HEK293 (cell line): ENCODE results near the gene DEFB131B.
"Not testable (repeated sequence)": the region's sequence is repeated elsewhere in the genome, so short reads cannot be mapped to it uniquely, and the experiment has no call there.

Source experiments
- CTCF ChIA-PET: fragments of 350-600 bp; formaldehyde crosslinking; extraction: SDS; loops from one replicate; lab custom pipeline; 2021; ENCODE audit warnings: antibody characterized with exemption; lab: Yijun Ruan, JAX
- POLR2A ChIA-PET: fragments of 300-600 bp; formaldehyde crosslinking; extraction: SDS; loops from one replicate; lab custom pipeline; 2020; ENCODE audit warnings: antibody characterized with exemption, inconsistent platforms; lab: Yijun Ruan, JAX
- H3K27ac ChIP-seq: fragments of 200-500 bp; sonication (Bioruptor generic); 2 replicates; pipeline ENCODE4 v1.5.1; 2014; ENCODE audit warnings: low read depth, low read length, control low read depth, inconsistent platforms; ENCODE audit errors: extremely low read depth
- H3K36me3 ChIP-seq, 2 experiments: fragments of 200-500 bp in 1 of 2; sonication (Bioruptor generic) in 1 of 2; 1 replicate in 1 of 2; 2 replicates in 1 of 2; pipeline ENCODE4 v1.5.1; 2014 to 2017; ENCODE audit warnings: inconsistent platforms in 2 of 2, low read length in 2 of 2; ENCODE audit not compliant: control insufficient read depth in 2 of 2, insufficient read depth in 1 of 2
- H3K4me1 ChIP-seq: fragments of 200-500 bp; sonication (Bioruptor generic); 2 replicates; pipeline ENCODE4 v1.5.1; 2014; ENCODE audit warnings: mild to moderate bottlenecking, low read length, inconsistent platforms; ENCODE audit not compliant: control insufficient read depth, insufficient read depth
- H3K4me3 ChIP-seq: 2 replicates; pipeline ENCODE4 v1.5.1; 2011; ENCODE audit warnings: low read depth, mild to moderate bottlenecking, control low read depth, low read length, moderate library complexity
- H3K9me3 ChIP-seq: fragments of 200-500 bp; sonication (Bioruptor generic); 2 replicates; pipeline ENCODE4 v1.5.1; 2014; ENCODE audit warnings: low read depth, low read length, inconsistent platforms; ENCODE audit not compliant: control insufficient read depth, insufficient read depth
- GLI2 ChIP-seq: fragments of 450-650 bp; formaldehyde crosslinking; IDR thresholded peaks from 2 replicates; pipeline ENCODE4; 2017; ENCODE audit warnings: missing biosample characterization, missing genetic modification characterization, low read depth, borderline replicate concordance
- HOXA7 ChIP-seq: sonication (generic); formaldehyde crosslinking; IDR thresholded peaks from 2 replicates; pipeline ENCODE4 v1.8.1; 2022; ENCODE audit warnings: missing genetic modification reagents, borderline replicate concordance
- KLF16 ChIP-seq: fragments of 450-650 bp; formaldehyde crosslinking; IDR thresholded peaks from 2 replicates; pipeline ENCODE4 v1.5.1; 2017; ENCODE audit warnings: missing biosample characterization, missing genetic modification characterization
- PRDM1 ChIP-seq: fragments of 450-650 bp; formaldehyde crosslinking; IDR thresholded peaks from 2 replicates; pipeline ENCODE4; 2016; ENCODE audit warnings: missing biosample characterization, missing genetic modification characterization
- REST ChIP-seq: fragments of 450-650 bp; formaldehyde crosslinking; IDR thresholded peaks from 2 replicates; pipeline ENCODE4 v1.5.1; 2016; ENCODE audit warnings: missing biosample characterization, missing genetic modification characterization
- WT1 ChIP-seq: fragments of 450-650 bp; formaldehyde crosslinking; IDR thresholded peaks from 2 replicates; pipeline ENCODE4 v1.5.1; 2016; ENCODE audit warnings: missing biosample characterization, missing genetic modification characterization
- ZBTB48 ChIP-seq: fragments of 450-650 bp; formaldehyde crosslinking; IDR thresholded peaks from 2 replicates; pipeline ENCODE4 v1.5.1; 2016; ENCODE audit warnings: missing biosample characterization, missing genetic modification characterization
- ZBTB7A ChIP-seq: fragments of 450-650 bp; formaldehyde crosslinking; IDR thresholded peaks from 2 replicates; pipeline ENCODE4 v1.5.1; 2016; ENCODE audit warnings: low read depth, missing biosample characterization, missing genetic modification characterization
- ZNF175 ChIP-seq: fragments of 450-650 bp; formaldehyde crosslinking; IDR thresholded peaks from 2 replicates; pipeline ENCODE4 v1.5.1; 2016; ENCODE audit warnings: missing biosample characterization, missing genetic modification characterization
- ZNF18 ChIP-seq: fragments of 450-650 bp; formaldehyde crosslinking; IDR thresholded peaks from 2 replicates; pipeline ENCODE4 v1.5.1; 2016; ENCODE audit warnings: missing biosample characterization, missing genetic modification characterization
- ZNF24 ChIP-seq: fragments of 450-650 bp; formaldehyde crosslinking; IDR thresholded peaks from 2 replicates; pipeline ENCODE4 v1.5.1; 2016; ENCODE audit warnings: missing biosample characterization, missing genetic modification characterization
- ZNF416 ChIP-seq: fragments of 450-650 bp; formaldehyde crosslinking; IDR thresholded peaks from 2 replicates; pipeline ENCODE4 v1.5.1; 2016; ENCODE audit warnings: missing biosample characterization, missing genetic modification characterization
- ZNF530 ChIP-seq: fragments of 450-650 bp; formaldehyde crosslinking; IDR thresholded peaks from 2 replicates; pipeline ENCODE4 v1.5.1; 2016; ENCODE audit warnings: low read depth, missing biosample characterization, missing genetic modification characterization
- ZNF558 ChIP-seq: fragments of 450-650 bp; formaldehyde crosslinking; IDR thresholded peaks from 2 replicates; pipeline ENCODE4 v1.5.1; 2016; ENCODE audit warnings: missing biosample characterization, missing genetic modification characterization
- ZNF621 ChIP-seq: fragments of 450-650 bp; formaldehyde crosslinking; IDR thresholded peaks from 2 replicates; pipeline ENCODE4 v1.5.1; 2017; ENCODE audit warnings: missing biosample characterization, missing genetic modification characterization
- ZNF654 ChIP-seq: fragments of 450-650 bp; formaldehyde crosslinking; IDR thresholded peaks from 2 replicates; pipeline ENCODE4 v1.5.1; 2016; ENCODE audit warnings: low read depth, missing biosample characterization, missing genetic modification characterization
- ZNF777 ChIP-seq: fragments of 450-650 bp; formaldehyde crosslinking; IDR thresholded peaks from 2 replicates; pipeline ENCODE4 v1.5.1; 2017; ENCODE audit warnings: missing biosample characterization, missing genetic modification characterization, borderline replicate concordance
- ZNF791 ChIP-seq: fragments of 450-650 bp; formaldehyde crosslinking; IDR thresholded peaks from 2 replicates; pipeline ENCODE4 v1.5.1; 2016; ENCODE audit warnings: missing biosample characterization, missing genetic modification characterization
- ZSCAN30 ChIP-seq: fragments of 450-650 bp; IDR thresholded peaks from 2 replicates; pipeline ENCODE4 v1.5.1; 2018; ENCODE audit warnings: missing biosample characterization, mild to moderate bottlenecking, missing genetic modification characterization, moderate library complexity
- TF ChIP-seq, protein P1 (sequence below): fragments of 450-650 bp; formaldehyde crosslinking; IDR thresholded peaks from 2 replicates; pipeline ENCODE4 v1.5.1; 2016; ENCODE audit warnings: missing biosample characterization, missing genetic modification characterization

DEFB131B gene

GRCh38 chr11:71895961-71896360 is 17.7 kb downstream of the DEFB131B start:
- H3K4me1 ChIP-seq = no peaks in the 10 kb centered on the region
- no peak overlapping the region for H3K27ac ChIP-seq
- H3K4me3 ChIP-seq = no peak overlapping the region
- H3K9me3 ChIP-seq = no peaks in the 10 kb centered on the region
- TF ChIP-seq PRDM1 (no peak), ZNF654 (tag by site-specific recombination) (no peak), ZNF24 (tag by site-specific recombination) (no peak), ZNF530 (no peak), ZBTB7A (tag by site-specific recombination) (no peak), ZNF777 (no peak), ZSCAN30 (tag by site-specific recombination) (no peak), ZBTB48 (tag by site-specific recombination) (no peak), WT1 (tag by site-specific recombination) (no peak), GLI2 (tag by site-specific recombination) (no peak), ZNF416 (tag by site-specific recombination) (no peak), REST (no peak), ZNF558 (tag by site-specific recombination) (no peak), HOXA7 (CRISPR knock-in tag) (no peak), ZNF18 (tag by site-specific recombination) (no peak)
- TF ChIP-seq, protein P1, sequence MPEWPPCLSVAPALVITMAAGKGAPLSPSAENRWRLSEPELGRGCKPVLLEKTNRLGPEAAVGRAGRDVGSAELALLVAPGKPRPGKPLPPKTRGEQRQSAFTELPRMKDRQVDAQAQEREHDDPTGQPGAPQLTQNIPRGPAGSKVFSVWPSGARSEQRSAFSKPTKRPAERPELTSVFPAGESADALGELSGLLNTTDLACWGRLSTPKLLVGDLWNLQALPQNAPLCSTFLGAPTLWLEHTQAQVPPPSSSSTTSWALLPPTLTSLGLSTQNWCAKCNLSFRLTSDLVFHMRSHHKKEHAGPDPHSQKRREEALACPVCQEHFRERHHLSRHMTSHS (tag by site-specific recombination) = no peak
- TF ChIP-seq, all 188 proteins: peak for 0
- ChIA-PET POLR2A (no interaction called here), CTCF (no interaction called here)
- no peaks in the 10 kb centered on the region for H3K36me3 ChIP-seq

- H3K9me3 ChIP-seq, H3K4me1 ChIP-seq, H3K27ac ChIP-seq, CTCF ChIA-PET, H3K4me3 ChIP-seq, POLR2A ChIA-PET: not testable (repeated sequence)
- peaks cover 0 to 20% of the 10 kb centered on the region in 2 experiments; a peak in 1 of 3 replicates for H3K36me3 ChIP-seq
Measured at GRCh38 chr11:71901137-71901536, 22.9 kb downstream of the DEFB131B start.

DNA sequence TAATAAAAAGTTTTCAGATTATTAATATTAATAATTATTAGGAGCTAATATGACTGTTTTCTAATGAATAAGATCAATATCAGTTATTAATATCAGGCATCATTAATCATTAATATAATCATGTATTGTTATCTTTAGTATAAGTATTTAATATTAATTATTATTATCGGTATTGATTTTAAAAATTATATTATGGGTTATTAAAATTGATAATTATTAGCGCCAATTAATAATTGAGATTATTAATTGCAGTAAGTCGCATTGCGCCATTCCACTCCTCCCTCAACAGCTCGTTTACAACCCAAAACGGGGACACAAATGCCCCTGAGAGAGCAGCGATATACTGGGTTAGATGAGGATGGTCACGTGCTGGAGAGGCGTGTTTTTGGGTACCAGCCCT is 30.0 kb downstream of the DEFB131B start:
- POLR2A ChIA-PET = no interaction called here
- H3K36me3 ChIP-seq = peaks cover 0 to 48% of the 10 kb centered on the region in 2 experiments; a peak in 2 of 3 replicates
- CTCF ChIA-PET = interaction anchor here (1.4 kb wide), 1 partner anchor 69 kb away, joined by 4 read pairs; no protein-coding TSS in a partner anchor
- no peak overlapping the region for H3K4me3 ChIP-seq
- H3K9me3 ChIP-seq = no peaks in the 10 kb centered on the region
- no peak overlapping the region for H3K27ac ChIP-seq
- TF ChIP-seq ZNF175 (tag by site-specific recombination) = no peak
- TF ChIP-seq ZNF621 (tag by site-specific recombination) = no peak
- TF ChIP-seq KLF16 (tag by site-specific recombination) = no peak
- TF ChIP-seq ZNF791 (tag by site-specific recombination) = no peak
- no peaks in the 10 kb centered on the region for H3K4me1 ChIP-seq

DNA sequence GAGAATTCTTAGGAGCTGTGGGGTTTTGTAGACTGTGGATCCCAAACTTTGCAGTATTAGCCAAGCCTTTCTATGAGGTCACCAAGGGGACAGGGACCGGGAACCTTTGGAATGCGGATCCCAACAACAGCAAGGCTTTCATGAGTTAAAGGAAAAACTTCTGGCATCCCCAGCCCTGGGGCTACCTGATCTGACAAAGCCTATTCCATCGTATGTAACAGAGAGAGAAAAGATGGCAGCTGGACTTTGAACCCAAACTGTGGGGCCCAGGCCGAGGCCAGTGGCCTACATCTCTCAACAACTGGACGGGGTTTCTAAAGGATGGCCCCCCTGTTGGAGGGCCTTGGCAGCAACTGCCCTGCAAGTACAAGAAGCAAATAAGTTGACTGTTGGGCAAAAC is 32.5 kb downstream of the DEFB131B start:
- H3K9me3 ChIP-seq, H3K27ac ChIP-seq, POLR2A ChIA-PET, H3K4me1 ChIP-seq, H3K4me3 ChIP-seq, CTCF ChIA-PET: not testable (repeated sequence)
- peaks cover 3 to 56% of the 10 kb centered on the region in 2 experiments; a peak in 2 of 3 replicates for H3K36me3 ChIP-seq

GRCh38 chr11:71911321-71911985 is 33.2 kb downstream of the DEFB131B start:
- H3K27ac ChIP-seq, H3K4me3 ChIP-seq, H3K4me1 ChIP-seq, POLR2A ChIA-PET, CTCF ChIA-PET, H3K9me3 ChIP-seq: not testable (repeated sequence)
- peaks cover 3 to 56% of the 10 kb centered on the region in 2 experiments; a peak in 2 of 3 replicates for H3K36me3 ChIP-seq
